ENCODE data around the gene KIAA0930.

DNA sequence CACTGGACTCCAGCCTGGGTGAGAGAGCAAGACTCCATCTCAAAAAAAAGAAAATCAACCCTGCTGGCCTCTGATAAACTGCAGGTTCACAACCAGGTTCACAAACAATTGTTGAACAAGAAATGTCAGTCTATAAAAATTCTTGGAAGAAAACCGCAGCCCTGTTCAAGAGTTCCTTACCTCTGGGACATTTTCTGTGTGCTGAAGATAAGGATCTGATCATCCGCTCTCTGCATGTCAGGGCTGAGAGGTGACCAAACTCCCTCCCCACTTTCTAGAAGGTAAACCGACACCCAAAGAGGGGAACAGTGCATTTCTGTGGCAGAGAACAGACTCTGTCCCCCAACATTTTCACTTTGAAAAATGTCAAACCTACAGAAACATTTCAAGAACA is 39.9 kb upstream of the KIAA0930 start:
- TF ChIP-seq, protein P1, sequence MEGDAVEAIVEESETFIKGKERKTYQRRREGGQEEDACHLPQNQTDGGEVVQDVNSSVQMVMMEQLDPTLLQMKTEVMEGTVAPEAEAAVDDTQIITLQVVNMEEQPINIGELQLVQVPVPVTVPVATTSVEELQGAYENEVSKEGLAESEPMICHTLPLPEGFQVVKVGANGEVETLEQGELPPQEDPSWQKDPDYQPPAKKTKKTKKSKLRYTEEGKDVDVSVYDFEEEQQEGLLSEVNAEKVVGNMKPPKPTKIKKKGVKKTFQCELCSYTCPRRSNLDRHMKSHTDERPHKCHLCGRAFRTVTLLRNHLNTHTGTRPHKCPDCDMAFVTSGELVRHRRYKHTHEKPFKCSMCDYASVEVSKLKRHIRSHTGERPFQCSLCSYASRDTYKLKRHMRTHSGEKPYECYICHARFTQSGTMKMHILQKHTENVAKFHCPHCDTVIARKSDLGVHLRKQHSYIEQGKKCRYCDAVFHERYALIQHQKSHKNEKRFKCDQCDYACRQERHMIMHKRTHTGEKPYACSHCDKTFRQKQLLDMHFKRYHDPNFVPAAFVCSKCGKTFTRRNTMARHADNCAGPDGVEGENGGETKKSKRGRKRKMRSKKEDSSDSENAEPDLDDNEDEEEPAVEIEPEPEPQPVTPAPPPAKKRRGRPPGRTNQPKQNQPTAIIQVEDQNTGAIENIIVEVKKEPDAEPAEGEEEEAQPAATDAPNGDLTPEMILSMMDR (IDR thresholded peaks at IDR 0.05), result no peak
- no peak for TF ChIP-seq POLR2A (IDR thresholded peaks at IDR 0.05)
- no peak for TF ChIP-seq EP300 (IDR thresholded peaks at IDR 0.05)
